Endothelial cell of umbilical vein (primary cell): Measurements from ENCODE around the gene FBXW7. TPM values are rescaled to one million over a fixed set of nuclear protein-coding genes. Genes with fewer than 3 reads are reported as not detected.

Experiments used
- BruUV-seq: library from RNA; stranded (reverse); fragments of 400-500 nt; replicated peaks from 2 replicates; lab custom pipeline; 2021; lab: Mats Ljungman, UMichigan
- CTCF ChIA-PET: fragments of 300-600, 350-600 bp; sonication (Branson Sonifier 250); formaldehyde crosslinking; loops from one replicate; lab custom pipeline; 2021; ENCODE audit warnings: antibody characterized with exemption, inconsistent platforms; lab: Charles Lee
- POLR2A ChIA-PET: fragments of 300-600, 350-600 bp; sonication (Branson Sonifier 250); formaldehyde crosslinking; loops from one replicate; lab custom pipeline; 2021; ENCODE audit warnings: antibody characterized with exemption, inconsistent platforms; lab: Charles Lee
- DNase-seq: peaks from one replicate; pipeline ENCODE4 v3.0.0-alpha.2; 2011; ENCODE audit warnings: low read depth, low spot score
- FAIRE-seq: peaks from 2 replicates; lab custom pipeline; 2011; peaks lifted over from hg19 to GRCh38; lab: Jason Lieb, UNC
- H2AFZ ChIP-seq: 2 replicates; pipeline ENCODE4 v1.6.0; 2012; ENCODE audit warnings: low read depth, low read length, control low read depth, inconsistent platforms
- H3K27ac ChIP-seq: 2 replicates; pipeline ENCODE4 v1.5.1; 2011; ENCODE audit warnings: low read depth, mild to moderate bottlenecking, control low read depth, low read length, moderate library complexity; ENCODE audit not compliant: insufficient read depth
- H3K27me3 ChIP-seq, 2 experiments: 2 replicates each; pipeline versions ENCODE4 v1.6.0 to v1.6.1; 2011; ENCODE audit warnings: low read length in 2 of 2, mixed read lengths in 1 of 2; ENCODE audit not compliant: control insufficient read depth in 2 of 2, insufficient read depth in 2 of 2
- H3K36me3 ChIP-seq, 2 experiments: 2 replicates in 1 of 2; 3 replicates in 1 of 2; pipeline ENCODE4 v1.5.1; 2011; ENCODE audit warnings: low read length in 2 of 2, mild to moderate bottlenecking in 1 of 2, moderate library complexity in 1 of 2; ENCODE audit not compliant: control insufficient read depth in 2 of 2, insufficient read depth in 2 of 2; ENCODE audit errors: extremely low read depth in 1 of 2
- H3K4me1 ChIP-seq: 3 replicates; pipeline ENCODE4 v1.5.1; 2011; ENCODE audit warnings: mild to moderate bottlenecking, low read length; ENCODE audit not compliant: control insufficient read depth, insufficient read depth; ENCODE audit errors: extremely low read depth
- H3K4me2 ChIP-seq: 2 replicates; pipeline ENCODE4 v1.6.1; 2011; ENCODE audit warnings: low read length, control low read depth, mixed read lengths; ENCODE audit not compliant: insufficient read depth
- H3K4me3 ChIP-seq, 3 experiments: fragments of 200-600 bp in 1 of 3; sonication (generic), shearing (Covaris generic) in 1 of 3; replicated peaks in 1 of 3; 2 replicates each; pipeline ENCODE4 v1.5.1; 2011 to 2016; ENCODE audit warnings: control low read depth in 3 of 3, low read length in 3 of 3, mild to moderate bottlenecking in 2 of 3, inconsistent platforms in 1 of 3, low read depth in 1 of 3, moderate library complexity in 1 of 3; ENCODE audit not compliant: insufficient read depth in 1 of 3
- H3K79me2 ChIP-seq: 2 replicates; pipeline ENCODE4 v1.6.0; 2012; ENCODE audit warnings: low read length, inconsistent platforms; ENCODE audit not compliant: control insufficient read depth, insufficient read depth
- H3K9ac ChIP-seq: replicated peaks from 2 replicates; pipeline ENCODE3; 2011; ENCODE audit warnings: low read length, control low read depth; ENCODE audit not compliant: insufficient read depth; ENCODE audit errors: extremely low read depth
- H3K9me1 ChIP-seq: replicated peaks from 3 replicates; pipeline ENCODE4 v1.6.0; 2011; ENCODE audit warnings: mild to moderate bottlenecking, low read length; ENCODE audit not compliant: control insufficient read depth, insufficient read depth; ENCODE audit errors: extremely low read depth
- H3K9me3 ChIP-seq: replicated peaks from 2 replicates; pipeline ENCODE4 v1.5.1; 2012; ENCODE audit warnings: low read length, inconsistent platforms; ENCODE audit not compliant: control insufficient read depth, insufficient read depth
- H4K20me1 ChIP-seq: replicated peaks from 2 replicates; pipeline ENCODE3; 2011; ENCODE audit warnings: mild to moderate bottlenecking, low read length; ENCODE audit not compliant: control insufficient read depth, insufficient read depth; ENCODE audit errors: extremely low read depth
- EZH2 ChIP-seq: IDR thresholded peaks from 2 replicates; pipeline ENCODE4 v1.6.1; 2012; ENCODE audit warnings: borderline replicate concordance, low read depth, mild to moderate bottlenecking, moderate library complexity, low read length, inconsistent platforms; ENCODE audit not compliant: severe bottlenecking
- FOS ChIP-seq: IDR thresholded peaks from 2 replicates; pipeline ENCODE4 v1.6.1; 2011; ENCODE audit warnings: mild to moderate bottlenecking, low read length, moderate library complexity, borderline replicate concordance; ENCODE audit not compliant: insufficient read depth
- GATA2 ChIP-seq: IDR thresholded peaks from 2 replicates; pipeline ENCODE4 v1.7.0; 2011; ENCODE audit warnings: low read depth, mild to moderate bottlenecking, moderate library complexity, mixed read lengths, low read length; ENCODE audit not compliant: insufficient read length, insufficient read depth
- JUN ChIP-seq: IDR thresholded peaks from 2 replicates; pipeline ENCODE4 v1.6.1; 2011; ENCODE audit warnings: borderline replicate concordance, low read depth; ENCODE audit not compliant: insufficient read length, insufficient read depth
- MYC ChIP-seq: IDR thresholded peaks from one replicate; pipeline ENCODE4 v1.6.1; 2011; ENCODE audit warnings: mild to moderate bottlenecking, low read depth, low read length
- POLR2A ChIP-seq: IDR thresholded peaks from 2 replicates; pipeline ENCODE4 v1.6.1; 2012; ENCODE audit warnings: low read depth, mild to moderate bottlenecking, control low read depth, low read length
- POLR2AphosphoS5 ChIP-seq: IDR thresholded peaks from 2 replicates; pipeline ENCODE4 v1.6.1; 2012; ENCODE audit warnings: low read depth, mild to moderate bottlenecking, control low read depth, low read length, moderate library complexity; ENCODE audit not compliant: insufficient read depth
- dilution Hi-C: fragments of 300-500 bp; cut with MboI; formaldehyde crosslinking; loops from one replicate; pipeline ENCODE4 v1.15.0; 2019; ENCODE audit warnings: low sequenced_read_pairs; ENCODE audit not compliant: extremely low pct_ligation_motif_present
- intact Hi-C: fragments of 100-400 bp; cut with micrococcal nuclease; formaldehyde crosslinking; loops from one replicate; pipeline ENCODE4 v1.10.0; 2022
- polyA plus RNA-seq, 4 experiments: library from polyadenylated mRNA; depleted of rRNA in 3 of 4; stranded (reverse) in 3 of 4; unstranded in 1 of 4; fragments of >200 nt; gene quantifications; 2 replicates each; pipeline versions ENCODE4 v1.2.1 to v1.2.3, GENCODE V29; 2011 to 2012; ENCODE audit warnings: missing spikeins in 1 of 4
- total RNA-seq: library from RNA; stranded (reverse); gene quantifications from 2 replicates; pipeline ENCODE4 v1.2.3, GENCODE V29; 2021
- TF ChIP-seq, protein P1 (sequence below): IDR thresholded peaks from 2 replicates; pipeline ENCODE4 v1.6.1; 2011; ENCODE audit not compliant: insufficient read depth, insufficient read length
- TF ChIP-seq, protein P2 (sequence below), 2 donors: IDR thresholded peaks; 1 replicate in 1 of 2; 2 replicates in 1 of 2; pipeline ENCODE4 v1.5.1; 2011; ENCODE audit warnings: low read length in 2 of 2, mild to moderate bottlenecking in 2 of 2, moderate library complexity in 2 of 2, control low read depth in 1 of 2, inconsistent platforms in 1 of 2, low read depth in 1 of 2; ENCODE audit not compliant: insufficient read depth in 1 of 2; ENCODE audit errors: extremely low read depth in 1 of 2

The FBXW7 gene
- total and polyA plus RNA-seq, 2 donors (not counting 3 experiments of a cell fraction or from before 2014, with no cell fraction given), result 7.0 to 28.1 TPM

DNA sequence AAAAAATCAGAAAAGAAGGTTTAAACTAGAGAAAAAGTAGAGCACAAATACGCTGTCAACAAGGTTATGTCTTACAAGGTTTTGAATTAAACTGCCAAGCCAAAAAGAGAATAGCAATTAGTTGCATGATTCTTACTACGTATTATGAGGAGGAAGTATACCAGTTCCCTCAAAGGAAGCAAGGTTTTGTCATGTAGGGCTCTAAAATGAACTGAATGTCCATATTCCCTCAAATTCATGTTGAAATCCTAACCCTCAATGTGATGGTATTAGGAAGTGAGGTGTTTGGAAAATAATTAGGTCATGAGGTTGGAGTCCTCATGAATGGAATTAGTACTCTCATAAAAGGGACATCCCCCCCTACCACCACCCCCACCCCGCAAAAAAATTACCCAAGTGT is 201.0 kb downstream of the FBXW7 start:
- H3K4me1 ChIP-seq, result no peaks in the 10 kb centered on the region
- H3K4me3 ChIP-seq, result no peak overlapping the region
- peaks cover 0 to 4% of the 10 kb centered on the region in 2 experiments for H3K36me3 ChIP-seq
- no peak for DNase-seq
- ChIA-PET CTCF (no interaction called here), POLR2A (no interaction called here)
- no peak overlapping the region for H2AFZ ChIP-seq
- no TSS peak for BruUV-seq
- H3K27me3 ChIP-seq, result no peaks in the 10 kb centered on the region
- no peaks in the 10 kb centered on the region for H3K9me3 ChIP-seq
- H3K4me2 ChIP-seq, result no peak overlapping the region
- no peak overlapping the region for H3K9ac ChIP-seq
- no peak overlapping the region for H3K27ac ChIP-seq
- dilution Hi-C loops (no loop called here), intact Hi-C loops (no loop called here)
- FAIRE-seq, result no peak
- no peaks in the 10 kb centered on the region for H3K9me1 ChIP-seq
- TF ChIP-seq JUN, result no peak
- TF ChIP-seq GATA2, result no peak
- TF ChIP-seq, protein P1, sequence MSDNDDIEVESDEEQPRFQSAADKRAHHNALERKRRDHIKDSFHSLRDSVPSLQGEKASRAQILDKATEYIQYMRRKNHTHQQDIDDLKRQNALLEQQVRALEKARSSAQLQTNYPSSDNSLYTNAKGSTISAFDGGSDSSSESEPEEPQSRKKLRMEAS, result no peak
- TF ChIP-seq POLR2A, result no peak
- no peak for TF ChIP-seq FOS
- TF ChIP-seq, protein P2, sequence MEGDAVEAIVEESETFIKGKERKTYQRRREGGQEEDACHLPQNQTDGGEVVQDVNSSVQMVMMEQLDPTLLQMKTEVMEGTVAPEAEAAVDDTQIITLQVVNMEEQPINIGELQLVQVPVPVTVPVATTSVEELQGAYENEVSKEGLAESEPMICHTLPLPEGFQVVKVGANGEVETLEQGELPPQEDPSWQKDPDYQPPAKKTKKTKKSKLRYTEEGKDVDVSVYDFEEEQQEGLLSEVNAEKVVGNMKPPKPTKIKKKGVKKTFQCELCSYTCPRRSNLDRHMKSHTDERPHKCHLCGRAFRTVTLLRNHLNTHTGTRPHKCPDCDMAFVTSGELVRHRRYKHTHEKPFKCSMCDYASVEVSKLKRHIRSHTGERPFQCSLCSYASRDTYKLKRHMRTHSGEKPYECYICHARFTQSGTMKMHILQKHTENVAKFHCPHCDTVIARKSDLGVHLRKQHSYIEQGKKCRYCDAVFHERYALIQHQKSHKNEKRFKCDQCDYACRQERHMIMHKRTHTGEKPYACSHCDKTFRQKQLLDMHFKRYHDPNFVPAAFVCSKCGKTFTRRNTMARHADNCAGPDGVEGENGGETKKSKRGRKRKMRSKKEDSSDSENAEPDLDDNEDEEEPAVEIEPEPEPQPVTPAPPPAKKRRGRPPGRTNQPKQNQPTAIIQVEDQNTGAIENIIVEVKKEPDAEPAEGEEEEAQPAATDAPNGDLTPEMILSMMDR (IDR thresholded peaks at IDR 0.05; ENCODE audit: extremely low read depth in 1 of 2, insufficient read depth in 1 of 2, low read depth in 1 of 2, low read length in 2 of 2), result no peak
- TF ChIP-seq POLR2AphosphoS5, result no peak
- no peak for TF ChIP-seq MYC
- TF ChIP-seq EZH2, result no peak
- no peaks in the 10 kb centered on the region for H3K79me2 ChIP-seq
- H4K20me1 ChIP-seq, result no peaks in the 10 kb centered on the region
